HG03571 (cell line): ENCODE measurements around the gene TMEM127.

Experiments used
- ATAC-seq: cut with Tn5 transposase; IDR thresholded peaks from one replicate; pipeline ENCODE4 v1.9.1; 2021; ENCODE audit not compliant: unreplicated experiment

TMEM127 gene

DNA sequence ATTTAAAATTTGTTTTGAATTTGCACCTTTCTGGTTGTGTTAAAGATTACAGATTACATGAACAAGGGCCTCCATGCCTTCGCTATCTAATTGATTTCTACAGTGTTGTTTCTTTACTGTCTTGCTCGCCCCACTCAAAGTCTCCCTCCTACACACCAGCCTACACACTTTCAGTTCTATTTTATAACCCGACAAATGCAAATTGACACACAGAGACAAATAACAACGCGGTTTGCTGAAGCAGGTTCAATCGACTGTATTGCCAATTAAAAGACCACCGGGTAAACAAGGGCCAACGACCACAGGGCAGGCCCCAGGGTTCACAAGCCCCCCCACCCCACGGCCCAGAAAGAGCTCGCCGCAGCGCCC is 58.0 kb downstream of the TMEM127 start:
- no peak for ATAC-seq

DNA sequence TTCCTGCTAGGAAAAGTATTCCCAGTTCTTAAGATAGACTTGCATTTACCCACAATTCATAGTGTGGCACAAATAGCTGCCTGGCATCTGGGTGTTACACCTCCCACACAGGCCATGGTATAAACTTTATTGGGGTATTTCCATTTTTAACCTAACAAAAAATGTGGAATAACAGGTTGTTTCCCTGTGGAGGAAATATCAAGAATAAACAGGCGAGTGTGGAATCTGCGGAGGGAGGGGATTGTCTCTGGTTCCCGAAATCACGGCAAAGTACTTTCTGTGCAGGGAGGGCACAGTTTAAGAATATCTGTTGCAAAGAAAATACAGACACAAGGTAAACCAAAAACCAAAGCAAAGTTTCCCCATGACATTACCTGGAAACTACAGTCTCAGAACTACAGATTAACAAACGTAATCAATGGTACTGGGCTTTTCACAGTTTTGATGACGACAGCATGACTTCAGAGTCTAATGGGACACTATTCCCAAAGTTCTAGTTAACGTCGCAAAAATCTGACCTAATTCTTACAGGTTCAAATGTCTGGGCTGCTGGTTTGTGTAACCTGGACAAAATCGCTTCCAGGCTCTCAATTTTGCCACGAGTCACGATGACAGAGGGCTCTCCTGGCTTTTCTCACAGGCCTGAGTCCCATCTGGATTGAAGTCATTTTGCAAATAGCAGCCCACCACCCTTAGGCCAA is 58.6 kb downstream of the TMEM127 start:
- ATAC-seq = no peak

DNA sequence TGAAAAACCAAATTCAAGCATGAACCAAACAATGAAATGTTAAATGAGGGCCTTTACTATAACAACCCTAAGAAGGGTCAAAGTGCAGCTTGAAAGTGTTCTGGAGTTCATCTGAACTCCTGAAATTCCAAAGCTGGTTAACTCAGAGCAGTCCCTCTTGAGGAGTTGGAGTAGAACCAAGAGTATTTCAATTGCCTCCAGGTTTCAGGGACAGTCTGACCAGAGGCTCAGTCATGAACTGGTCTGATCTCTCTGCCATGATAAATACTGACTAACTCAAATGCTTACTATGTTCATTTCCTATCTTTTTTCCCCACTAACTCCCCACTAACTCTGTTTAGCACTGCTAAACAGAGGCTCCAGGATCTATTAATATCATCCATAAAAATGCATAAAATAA is 59.9 kb downstream of the TMEM127 start:
- ATAC-seq = no peak

DNA sequence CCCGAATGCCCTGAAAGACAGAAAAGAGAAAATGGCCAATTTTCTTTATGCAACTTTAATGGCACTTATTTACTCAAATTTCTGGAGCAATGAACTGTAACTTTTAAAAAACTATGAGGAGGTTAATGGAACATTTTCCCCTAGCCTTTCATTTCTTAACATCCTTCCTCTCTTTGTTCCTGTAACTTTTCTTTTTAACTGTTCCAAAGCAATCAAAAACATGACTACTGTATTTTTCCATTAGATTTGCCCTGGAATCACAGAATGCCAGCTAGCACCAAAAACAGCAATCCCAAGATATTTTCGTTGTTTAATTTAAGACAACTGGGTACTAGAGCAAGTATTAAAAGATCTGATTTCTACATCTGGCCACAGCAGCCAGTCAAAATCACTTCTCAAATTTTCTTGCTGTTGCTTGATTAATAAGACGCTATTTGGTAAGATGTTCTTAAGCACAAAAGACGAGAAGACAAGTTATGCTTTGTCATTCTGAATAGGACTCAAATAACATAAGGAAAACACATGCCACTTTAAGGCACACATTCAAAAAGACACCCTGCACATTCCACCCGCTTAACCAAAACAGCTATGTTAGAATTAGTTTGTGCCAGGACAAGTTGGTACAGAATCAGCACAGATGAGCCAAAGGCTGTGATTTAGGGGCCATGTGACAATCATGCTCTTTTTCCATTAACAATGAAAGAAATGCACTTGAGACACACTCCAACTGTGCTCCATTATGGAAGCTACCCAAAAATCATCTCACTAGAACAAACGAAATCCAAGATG is 60.8 kb downstream of the TMEM127 start:
- ATAC-seq = no peak

DNA sequence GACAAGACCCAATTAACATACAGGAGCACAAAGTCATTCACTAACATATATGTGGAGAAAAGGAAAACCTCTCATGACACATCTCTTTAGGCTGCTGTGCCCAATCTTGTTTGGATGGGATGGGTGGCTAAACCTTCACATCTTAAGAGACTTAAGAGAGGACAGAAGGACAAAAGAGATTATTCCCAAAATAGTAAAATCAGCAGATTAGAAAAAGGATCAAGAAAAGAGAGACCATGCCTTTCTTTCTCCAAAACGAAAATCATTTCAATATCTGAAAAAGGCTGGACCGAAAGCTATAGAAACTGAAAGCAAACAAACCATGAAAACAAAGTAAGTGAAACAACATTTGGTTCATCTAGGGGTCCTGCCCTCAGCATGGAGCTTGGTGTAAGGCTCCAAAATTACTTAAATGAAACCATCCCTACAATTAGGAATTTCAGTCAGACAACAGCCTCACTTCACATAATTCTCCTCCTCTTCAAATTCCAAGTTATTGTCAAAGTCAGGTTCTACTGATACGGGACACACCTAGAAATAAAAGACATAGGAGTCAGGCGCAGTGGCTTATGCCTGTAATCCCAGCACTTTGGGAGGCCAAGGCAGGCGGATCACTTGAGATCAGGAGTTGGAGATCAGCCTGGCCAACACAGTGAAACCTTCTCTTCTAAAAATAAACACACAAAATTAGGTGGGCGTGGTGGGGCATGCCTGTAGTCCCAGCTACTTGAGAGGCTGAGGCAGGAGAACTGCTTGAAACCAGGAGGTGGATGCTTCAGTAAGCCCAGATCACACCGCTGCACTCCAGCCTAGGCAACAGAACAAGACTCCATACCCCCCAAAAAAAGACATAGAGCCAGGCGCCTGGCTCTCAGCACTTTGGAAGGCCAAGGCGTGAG is 62.4 kb downstream of the TMEM127 start:
- no peak for ATAC-seq

DNA sequence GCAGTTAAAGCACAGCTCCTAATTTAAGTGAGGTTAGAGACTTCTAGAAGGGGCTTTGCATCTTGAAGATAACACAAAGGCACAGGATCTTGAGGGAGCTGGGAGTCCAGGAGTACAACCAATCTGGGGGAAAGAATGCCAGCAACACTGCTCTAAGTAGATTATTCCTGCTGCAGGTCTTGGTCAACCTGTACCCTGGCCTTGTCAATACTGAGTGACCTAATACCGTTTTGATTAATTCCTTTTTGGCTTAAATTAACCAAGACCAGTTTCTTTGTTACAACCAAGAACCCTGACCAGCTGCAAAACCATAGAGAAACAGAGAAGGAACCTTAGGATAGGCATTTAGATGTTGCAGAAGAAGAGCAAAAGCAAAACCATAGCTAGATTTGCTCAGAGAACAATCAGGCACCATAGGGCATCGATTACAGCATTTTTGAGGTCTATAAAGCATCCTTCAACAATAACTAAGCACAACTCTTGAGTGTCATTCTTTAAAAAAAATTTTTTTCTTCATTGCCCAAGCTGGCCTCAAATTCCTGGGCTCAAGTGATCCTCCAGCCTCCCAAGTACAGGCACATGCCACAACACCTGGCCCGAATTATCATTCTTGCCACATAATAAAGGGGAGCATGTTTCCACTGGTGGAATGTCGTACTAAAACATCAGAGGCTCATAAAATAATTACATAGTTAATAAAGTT is 63.5 kb downstream of the TMEM127 start:
- no peak for ATAC-seq

DNA sequence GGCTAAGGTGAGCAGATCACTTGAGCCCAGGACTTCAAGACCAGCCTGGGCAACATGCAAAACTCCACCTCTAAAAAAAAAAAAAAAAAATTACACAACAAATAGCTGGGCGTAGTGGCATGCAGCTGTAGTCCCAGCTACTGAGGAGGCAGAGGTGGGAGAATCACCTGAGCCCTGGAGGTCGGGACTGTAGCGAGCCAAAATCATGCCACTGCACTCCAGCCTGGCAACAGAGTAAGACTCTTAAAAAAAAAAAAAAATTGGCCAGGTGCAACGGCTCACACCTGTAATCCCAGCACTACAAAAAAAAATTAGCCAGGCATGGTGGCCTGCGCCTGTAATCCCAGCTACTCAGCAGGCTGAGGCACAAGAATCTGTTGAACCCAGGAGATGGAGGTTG is 64.5 kb downstream of the TMEM127 start:
- ATAC-seq = no peak

DNA sequence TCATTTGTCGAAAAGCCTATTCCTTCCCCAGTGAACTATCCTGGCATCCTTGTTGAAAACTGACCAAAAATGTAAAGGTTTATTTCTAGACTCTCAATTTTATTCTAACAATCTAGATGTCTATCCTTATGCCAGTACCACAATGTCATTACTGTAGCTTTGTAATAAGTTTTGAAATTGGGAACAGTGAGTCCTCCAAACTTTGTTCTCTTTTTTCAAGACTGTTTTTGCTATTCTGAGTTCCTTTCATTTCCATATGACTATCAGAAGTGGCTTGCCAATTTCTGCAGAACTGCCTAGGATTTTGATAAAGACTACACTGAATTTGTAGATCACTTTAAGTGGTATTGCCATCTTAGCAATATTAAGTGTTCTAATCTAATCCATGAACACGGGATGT is 66.9 kb downstream of the TMEM127 start:
- no peak for ATAC-seq
